ENCODE results near the gene POLRMT. TPM values are rescaled to one million over a fixed set of nuclear protein-coding genes. Genes with fewer than 3 reads are reported as not detected.

Gene POLRMT
- total RNA-seq, 1 donor from 2014 or later = 26.8 TPM

GRCh38 chr19:583198-583967 is 50.0 kb downstream of the POLRMT start:
- Histone ChIP-seq H3K4me1 (no peaks in the 10 kb centered on the region), H3K27me3 (peaks cover 3% of the 10 kb centered on the region), H3K4me3 (no peak overlapping the region), H3K36me3 (peaks cover 34 to 46% of the 10 kb centered on the region in 2 donors), H3K9me3 (no peaks in the 10 kb centered on the region), H3K27ac (no peak overlapping the region)
- intact Hi-C loops (cut with DNase I) = no loop called here
- DNase-seq (ENCODE audit: low spot score in 2 of 2) = no peak
- TF ChIP-seq CTCF (IDR thresholded peaks at IDR 0.05) = no peak

GRCh38 chr19:582497-583197 is 50.7 kb downstream of the POLRMT start:
- Histone ChIP-seq H3K4me3 (no peak overlapping the region), H3K27me3 (no peaks in the 10 kb centered on the region), H3K4me1 (no peaks in the 10 kb centered on the region), H3K27ac (no peak overlapping the region), H3K9me3 (no peaks in the 10 kb centered on the region), H3K36me3 (peaks cover 39 to 53% of the 10 kb centered on the region in 2 donors)
- DNase-seq (ENCODE audit: low spot score in 2 of 2) = no peak
- no peak for TF ChIP-seq CTCF (IDR thresholded peaks at IDR 0.05)
- intact Hi-C loops (cut with DNase I) = no loop called here

- Histone ChIP-seq H3K4me3 (no peak overlapping the region), H3K4me1 (no peaks in the 10 kb centered on the region), H3K9me3 (no peaks in the 10 kb centered on the region), H3K27me3 (no peaks in the 10 kb centered on the region), H3K27ac (no peak overlapping the region), H3K36me3 (peaks cover 39 to 54% of the 10 kb centered on the region in 2 donors)
- no peak for DNase-seq (ENCODE audit: low spot score in 2 of 2)
- intact Hi-C loops (cut with DNase I) = no loop called here
- TF ChIP-seq CTCF (IDR thresholded peaks at IDR 0.05) = no peak
These were observed 51.8 kb downstream of the POLRMT start for GRCh38 chr19:581399-582111.

- no peak for TF ChIP-seq CTCF (IDR thresholded peaks at IDR 0.05)
- Histone ChIP-seq H3K4me1 (peaks cover 8 to 12% of the 10 kb centered on the region in 2 donors), H3K4me3 (no peak overlapping the region), H3K9me3 (no peaks in the 10 kb centered on the region), H3K27me3 (no peaks in the 10 kb centered on the region), H3K27ac (no peak overlapping the region), H3K36me3 (peaks cover 39 to 54% of the 10 kb centered on the region in 2 donors)
- no peak for DNase-seq (ENCODE audit: low spot score in 2 of 2)
- intact Hi-C loops (cut with DNase I) = no loop called here
These were observed 53.0 kb downstream of the POLRMT start for GRCh38 chr19:580274-580835.

- TF ChIP-seq CTCF (IDR thresholded peaks at IDR 0.05) = no peak
These were observed 53.5 kb downstream of the POLRMT start for GRCh38 chr19:579842-580155.

More at GRCh38 chr19:579842-580155, 53.5 kb downstream of the POLRMT start:
- H3K36me3 ChIP-seq = peaks cover 39 to 54% of the 10 kb centered on the region in 2 donors
- intact Hi-C loops (cut with DNase I) = no loop called here
- H3K4me1 ChIP-seq = peaks cover 8 to 17% of the 10 kb centered on the region in 2 donors
- no peaks in the 10 kb centered on the region for H3K27me3 ChIP-seq
- no peaks in the 10 kb centered on the region for H3K9me3 ChIP-seq
- H3K27ac ChIP-seq = no peak overlapping the region
- no peak for DNase-seq (ENCODE audit: low spot score in 2 of 2)
- no peak overlapping the region for H3K4me3 ChIP-seq
